Fibroblast of mammary gland (primary cell): Measurements from ENCODE around the gene MCF2L.

Experiments
- DNase-seq: peaks from one replicate; pipeline ENCODE4 v3.0.0-alpha.2; 2010; ENCODE audit warnings: low read depth
- H3K4me3 ChIP-seq: 2 replicates; pipeline ENCODE4 v1.5.1; 2011; ENCODE audit warnings: low read depth, mild to moderate bottlenecking, low read length, moderate library complexity; ENCODE audit not compliant: control insufficient read depth
- TF ChIP-seq, protein P1 (sequence below): conservative IDR thresholded peaks from 2 replicates; pipeline ENCODE4 v1.5.1; 2011; ENCODE audit warnings: low read depth, low read length, inconsistent platforms; ENCODE audit not compliant: control insufficient read depth, insufficient read depth

Gene MCF2L

DNA sequence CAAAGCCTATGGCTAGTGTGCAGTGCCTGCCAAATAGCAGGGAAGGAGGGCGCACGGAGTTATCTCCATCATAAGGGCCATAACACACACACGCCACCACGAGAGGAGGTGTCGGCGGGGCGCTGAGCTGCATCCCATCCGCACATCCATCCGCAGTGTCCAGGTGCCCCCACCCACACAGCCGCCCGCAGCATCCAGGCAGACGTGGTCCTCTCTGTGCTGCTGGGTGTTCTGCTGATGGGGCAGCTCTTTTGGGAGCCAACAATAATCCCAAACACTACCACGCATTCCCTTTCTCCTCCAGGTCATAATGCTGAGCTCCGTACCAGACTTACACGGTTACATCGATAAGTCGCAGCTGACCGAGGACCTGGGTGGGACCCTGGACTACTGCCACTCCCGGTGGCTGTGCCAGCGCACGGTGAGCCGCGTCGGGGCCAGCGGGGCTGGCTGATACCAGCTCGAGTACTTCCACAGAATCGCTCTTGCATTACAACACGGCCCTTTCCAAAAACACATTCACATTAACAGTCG, 95.1 kb downstream of the MCF2L start:
- DNase-seq: no peak
- peak overlapping the region; percentile 21 for H3K4me3 ChIP-seq
- TF ChIP-seq, protein P1, sequence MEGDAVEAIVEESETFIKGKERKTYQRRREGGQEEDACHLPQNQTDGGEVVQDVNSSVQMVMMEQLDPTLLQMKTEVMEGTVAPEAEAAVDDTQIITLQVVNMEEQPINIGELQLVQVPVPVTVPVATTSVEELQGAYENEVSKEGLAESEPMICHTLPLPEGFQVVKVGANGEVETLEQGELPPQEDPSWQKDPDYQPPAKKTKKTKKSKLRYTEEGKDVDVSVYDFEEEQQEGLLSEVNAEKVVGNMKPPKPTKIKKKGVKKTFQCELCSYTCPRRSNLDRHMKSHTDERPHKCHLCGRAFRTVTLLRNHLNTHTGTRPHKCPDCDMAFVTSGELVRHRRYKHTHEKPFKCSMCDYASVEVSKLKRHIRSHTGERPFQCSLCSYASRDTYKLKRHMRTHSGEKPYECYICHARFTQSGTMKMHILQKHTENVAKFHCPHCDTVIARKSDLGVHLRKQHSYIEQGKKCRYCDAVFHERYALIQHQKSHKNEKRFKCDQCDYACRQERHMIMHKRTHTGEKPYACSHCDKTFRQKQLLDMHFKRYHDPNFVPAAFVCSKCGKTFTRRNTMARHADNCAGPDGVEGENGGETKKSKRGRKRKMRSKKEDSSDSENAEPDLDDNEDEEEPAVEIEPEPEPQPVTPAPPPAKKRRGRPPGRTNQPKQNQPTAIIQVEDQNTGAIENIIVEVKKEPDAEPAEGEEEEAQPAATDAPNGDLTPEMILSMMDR: no peak

DNA sequence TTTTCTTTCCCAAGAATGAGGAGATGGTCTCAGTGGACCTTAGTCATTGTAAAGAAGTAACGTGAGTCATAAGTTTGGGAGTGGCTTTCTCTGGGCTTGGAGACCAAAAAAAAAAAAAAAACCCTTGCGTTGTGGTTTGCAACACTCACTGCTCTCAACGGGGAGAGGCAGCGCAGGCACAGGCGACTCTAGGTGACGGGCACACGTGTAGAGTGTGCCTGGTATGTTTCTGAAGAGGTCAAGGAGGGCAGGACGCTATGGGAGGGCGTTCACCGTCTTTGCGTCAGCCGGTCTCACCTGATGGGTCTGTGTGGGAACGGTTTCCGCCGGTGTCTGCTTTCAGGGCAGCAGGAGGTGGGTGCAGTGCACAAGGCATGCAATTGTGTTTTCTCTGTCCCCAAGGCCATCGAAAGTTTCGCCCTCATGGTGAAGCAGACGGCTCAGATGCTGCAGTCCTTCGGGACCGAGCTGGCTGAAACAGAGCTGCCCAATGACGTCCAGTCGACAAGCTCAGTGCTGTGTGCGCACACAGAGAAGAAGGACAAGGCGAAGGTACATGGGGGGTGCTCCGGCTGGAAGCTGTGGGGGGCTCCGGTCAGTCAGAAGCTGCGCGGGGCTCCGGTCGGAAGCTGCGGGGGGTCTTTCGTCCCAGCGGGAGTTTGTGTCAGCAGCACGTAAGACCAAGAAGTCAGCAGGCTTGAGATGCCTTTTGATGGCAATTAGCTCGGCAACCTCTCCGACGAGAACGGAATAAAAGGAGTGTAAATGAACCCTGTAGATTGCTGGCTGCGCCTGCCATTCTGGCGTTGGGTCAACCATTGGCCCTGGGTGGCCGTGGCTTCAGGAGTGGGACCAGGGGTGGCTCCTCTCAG, 95.8 kb downstream of the MCF2L start:
- H3K4me3 ChIP-seq: peak overlapping the region; percentile 21
- TF ChIP-seq, protein P1: no peak
- peak; percentile 95 for DNase-seq

DNA sequence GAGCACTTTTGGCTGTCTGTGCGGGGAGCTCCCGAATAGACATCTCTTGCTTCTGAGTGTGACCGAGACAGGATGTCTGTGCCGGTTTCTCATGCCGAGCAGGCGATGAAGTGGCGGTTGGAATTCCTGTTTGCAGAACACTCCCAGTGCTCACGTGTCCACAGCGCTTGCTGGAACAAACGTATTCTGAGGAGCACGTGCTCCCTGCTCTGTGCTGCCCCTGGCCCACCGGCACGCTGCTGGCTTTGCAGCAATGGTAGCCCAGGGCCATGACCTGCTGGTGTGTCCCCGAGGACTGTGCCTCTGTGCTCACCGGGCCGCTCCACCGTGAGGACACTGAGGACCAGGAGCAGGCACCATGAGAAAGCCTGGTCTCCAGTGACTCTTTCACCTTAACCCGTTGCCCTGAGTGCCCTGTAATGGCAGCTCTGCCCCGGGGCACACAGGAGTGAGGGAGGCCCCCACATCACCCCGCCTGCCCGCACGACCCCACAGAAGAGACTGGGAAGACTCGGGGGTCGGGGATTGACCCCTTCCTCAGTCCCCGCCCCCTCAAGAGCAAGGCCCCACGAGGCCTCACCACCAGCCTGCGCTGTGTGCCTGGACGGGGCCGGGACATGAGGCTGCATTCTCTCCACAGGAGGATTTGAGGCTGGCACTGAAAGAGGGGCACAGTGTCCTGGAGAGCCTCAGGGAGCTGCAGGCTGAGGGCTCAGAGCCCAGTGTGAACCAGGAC, 96.6 kb downstream of the MCF2L start:
- no peak overlapping the region for H3K4me3 ChIP-seq
- TF ChIP-seq, protein P1: no peak
- peak; percentile 63 for DNase-seq

DNA sequence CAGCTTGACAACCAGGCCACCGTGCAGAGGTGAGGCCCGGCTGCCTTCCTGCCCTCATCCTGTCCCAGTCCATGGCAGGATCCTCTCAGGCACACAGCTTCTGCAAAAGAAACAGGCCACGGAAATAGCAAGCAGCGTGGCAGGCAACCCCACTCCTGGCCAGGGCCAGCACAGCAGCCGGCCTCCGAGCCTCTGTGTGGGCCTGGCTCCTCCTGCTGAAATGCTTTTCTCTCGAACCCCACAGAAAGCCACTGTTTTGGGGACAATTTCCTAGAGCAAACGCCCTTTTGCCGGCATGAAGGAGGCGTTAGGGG, 97.1 kb downstream of the MCF2L start:
- DNase-seq: no peak
- H3K4me3 ChIP-seq: no peak overlapping the region
- TF ChIP-seq, protein P1: no peak

DNA sequence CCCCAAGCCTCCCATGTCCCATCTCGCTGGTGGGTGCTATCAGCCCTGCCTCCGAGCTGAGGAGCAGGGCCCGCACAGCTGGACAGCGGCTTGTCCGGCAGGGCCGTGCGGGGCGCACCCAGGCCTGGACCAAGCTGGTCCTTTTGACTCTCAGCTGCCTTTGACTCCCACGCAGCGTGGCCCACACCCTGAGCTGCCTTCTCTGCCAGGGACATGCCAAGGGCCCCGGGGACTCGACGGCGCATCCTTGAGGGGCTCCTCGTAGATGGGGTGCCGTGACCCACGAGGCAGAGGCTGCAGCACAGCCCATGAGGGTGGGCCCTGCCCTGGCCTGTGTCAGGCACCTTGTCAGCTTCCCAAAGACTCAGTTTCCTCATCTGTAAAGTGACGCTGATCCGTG, 97.7 kb downstream of the MCF2L start:
- no peak overlapping the region for H3K4me3 ChIP-seq
- DNase-seq: no peak
- TF ChIP-seq, protein P1: no peak

DNA sequence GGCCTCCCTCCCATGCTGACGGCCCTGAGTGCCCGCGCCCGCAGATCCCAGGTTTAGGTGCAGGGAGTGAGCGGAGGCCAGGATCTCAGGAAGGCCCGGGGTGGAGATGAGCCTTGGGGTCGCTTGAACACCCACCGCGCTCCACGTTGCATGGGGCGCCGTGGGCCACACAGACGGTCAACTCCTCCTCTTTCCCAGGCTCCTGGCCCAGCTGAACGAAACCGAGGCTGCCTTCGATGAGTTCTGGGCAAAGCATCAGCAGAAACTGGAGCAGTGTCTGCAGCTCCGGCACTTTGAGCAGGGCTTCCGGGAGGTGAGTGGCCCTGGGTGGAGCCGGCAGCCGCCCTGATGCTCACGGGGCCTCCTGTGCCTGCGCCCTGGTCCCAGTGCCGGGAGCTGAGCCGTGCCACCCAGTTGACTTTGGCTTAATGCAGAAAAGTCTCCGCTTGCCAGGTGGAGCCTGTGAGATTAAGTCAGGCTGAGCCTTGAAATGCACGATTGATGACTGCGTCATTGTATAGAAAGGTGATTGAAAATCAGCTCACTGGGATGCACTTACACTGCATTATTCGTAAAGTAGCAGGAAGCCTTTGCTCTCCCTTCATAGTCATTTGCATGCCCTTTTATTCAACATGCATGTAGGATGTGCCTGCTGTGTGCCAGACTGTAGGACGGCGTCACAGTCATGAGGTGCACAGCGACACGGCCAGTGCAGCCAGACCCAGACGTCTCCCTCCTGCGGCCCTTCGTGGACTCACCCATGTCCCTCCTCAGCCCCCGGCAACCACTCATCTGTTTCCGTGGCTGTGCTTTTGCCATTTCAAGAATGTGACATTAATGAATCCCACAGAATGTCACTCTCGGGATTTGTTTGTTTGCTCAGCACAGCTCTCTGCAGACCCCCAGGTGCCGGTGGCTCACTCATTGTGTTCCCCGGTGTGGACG, 101.1 kb downstream of the MCF2L start:
- H3K4me3 ChIP-seq: no peak overlapping the region
- TF ChIP-seq, protein P1: no peak
- no peak for DNase-seq
